ENCODE data around the gene NRP2. TPM values are rescaled to one million over a fixed set of nuclear protein-coding genes. Genes with fewer than 3 reads are reported as not detected.

NRP2 gene
- total RNA-seq, 1 experiment from 2014 or later: 13.2 TPM

DNA sequence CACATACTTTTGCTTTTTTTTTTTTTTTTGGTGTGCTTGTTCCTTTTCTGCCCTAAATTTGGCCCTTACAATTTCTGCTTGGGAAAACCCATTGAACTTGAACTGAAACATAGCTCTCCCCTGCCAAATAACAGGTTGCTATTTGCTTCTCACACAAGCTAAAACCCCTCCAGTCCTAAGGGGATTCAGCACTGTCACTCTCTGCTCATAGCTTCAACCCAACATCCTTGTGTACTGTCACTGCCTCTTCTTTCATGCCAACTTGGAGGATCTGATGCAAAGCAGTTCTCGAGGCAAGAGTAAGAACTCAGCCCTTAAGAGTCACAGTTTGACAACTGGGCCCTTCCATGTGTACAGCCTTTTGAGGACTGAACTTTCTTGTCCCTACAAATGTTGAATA, 30.6 kb upstream of the NRP2 start:
- Histone ChIP-seq H3K4me1 (replicated peaks) (peaks cover 26% of the 10 kb centered on the region), H3K9me3 (replicated peaks) (no peaks in the 10 kb centered on the region)

DNA sequence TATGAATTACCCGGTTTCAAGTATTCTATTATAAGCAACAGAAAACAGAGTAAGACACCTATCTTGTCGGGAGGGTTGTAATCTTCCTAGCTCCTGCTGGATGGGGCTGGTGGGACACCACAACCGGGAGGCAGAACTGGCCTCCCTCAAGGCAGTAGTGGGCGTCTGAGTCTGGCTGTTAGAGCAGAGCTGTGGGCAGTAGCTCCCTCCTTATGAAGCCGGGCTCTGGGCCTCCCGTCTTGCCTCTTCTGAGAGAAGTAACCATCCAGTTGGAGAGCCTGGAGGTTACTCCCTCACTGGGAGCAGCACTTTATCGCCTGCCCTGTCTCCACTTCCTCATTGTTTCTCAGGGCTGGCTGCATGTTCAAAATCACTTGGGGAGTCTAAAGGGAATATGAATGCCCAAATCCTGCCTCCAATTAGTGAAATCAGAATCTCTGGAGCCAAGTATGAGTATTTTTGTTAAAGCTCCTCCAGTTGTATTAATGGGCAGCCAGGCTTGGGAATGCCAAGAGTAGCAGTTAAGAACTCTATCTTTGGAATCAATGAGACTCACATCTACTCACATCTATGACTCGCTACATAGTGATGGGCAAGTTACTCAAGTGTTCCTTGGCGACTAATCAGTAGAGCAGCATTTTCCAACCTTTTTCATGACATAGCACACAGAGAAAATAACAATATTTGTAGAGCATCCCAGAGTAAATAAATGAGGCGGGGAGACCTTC, 27.3 kb upstream of the NRP2 start:
- H3K4me3 ChIP-seq: no peak overlapping the region
- H3K27ac ChIP-seq: no peak overlapping the region
- H3K4me1 ChIP-seq (replicated peaks): peaks cover 23% of the 10 kb centered on the region
- no peaks in the 10 kb centered on the region for H3K27me3 ChIP-seq (replicated peaks)
- H3K36me3 ChIP-seq: no peaks in the 10 kb centered on the region
- DNase-seq (ENCODE audit: low read depth in 1 of 2, low spot score in 2 of 2): peak in 1 of 2 experiments; percentile 27
- no peaks in the 10 kb centered on the region; the same call in 1 of the 2 replicates for H3K9me3 ChIP-seq (replicated peaks)

More for the DNA sequence above, 30.6 kb upstream of the NRP2 start:
- DNase-seq (ENCODE audit: low read depth in 1 of 2, low spot score in 2 of 2): no peak
- Histone ChIP-seq H3K27me3 (replicated peaks) (no peaks in the 10 kb centered on the region), H3K4me3 (no peak overlapping the region), H3K27ac (no peak overlapping the region), H3K36me3 (no peaks in the 10 kb centered on the region)

DNA sequence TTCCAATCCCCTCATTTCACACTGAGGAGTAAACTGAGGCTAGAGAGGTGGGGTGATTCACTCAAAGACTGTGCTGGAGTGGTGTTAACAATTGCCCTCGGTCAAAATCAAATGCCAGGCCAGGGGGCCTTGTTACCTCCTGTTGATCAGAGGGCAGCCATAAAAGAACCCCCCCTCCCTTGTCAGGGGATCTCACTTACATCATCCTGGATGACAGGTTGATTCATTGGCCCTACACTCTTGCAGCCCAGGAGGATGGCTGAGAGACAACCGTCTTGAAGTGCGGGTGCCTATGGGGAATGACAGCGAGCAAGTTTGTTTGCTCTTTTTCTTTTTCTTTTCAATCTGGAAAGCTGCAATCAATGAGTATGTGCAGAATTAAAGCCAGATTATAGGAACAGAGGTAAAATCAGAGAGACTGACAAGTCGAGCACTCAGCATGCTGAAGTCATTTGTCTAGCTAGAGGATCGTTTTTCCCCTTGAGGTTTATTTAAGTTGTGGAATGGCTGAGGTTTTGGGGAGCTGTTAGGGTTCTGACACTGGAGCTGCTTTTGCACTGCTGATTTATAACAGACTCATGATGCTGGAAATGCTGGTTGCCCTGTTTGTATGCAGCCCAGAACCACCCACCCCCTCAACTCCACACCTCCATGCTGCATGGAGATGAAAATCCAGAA, 26.4 kb upstream of the NRP2 start:
- no peaks in the 10 kb centered on the region for H3K36me3 ChIP-seq
- no peak for DNase-seq (ENCODE audit: low read depth in 1 of 2, low spot score in 2 of 2)
- no peak overlapping the region for H3K4me3 ChIP-seq
- peaks cover 23% of the 10 kb centered on the region for H3K4me1 ChIP-seq (replicated peaks)
- no peaks in the 10 kb centered on the region for H3K27me3 ChIP-seq (replicated peaks)
- H3K27ac ChIP-seq: no peak overlapping the region
- no peaks in the 10 kb centered on the region; the same call in 1 of the 2 replicates for H3K9me3 ChIP-seq (replicated peaks)

DNA sequence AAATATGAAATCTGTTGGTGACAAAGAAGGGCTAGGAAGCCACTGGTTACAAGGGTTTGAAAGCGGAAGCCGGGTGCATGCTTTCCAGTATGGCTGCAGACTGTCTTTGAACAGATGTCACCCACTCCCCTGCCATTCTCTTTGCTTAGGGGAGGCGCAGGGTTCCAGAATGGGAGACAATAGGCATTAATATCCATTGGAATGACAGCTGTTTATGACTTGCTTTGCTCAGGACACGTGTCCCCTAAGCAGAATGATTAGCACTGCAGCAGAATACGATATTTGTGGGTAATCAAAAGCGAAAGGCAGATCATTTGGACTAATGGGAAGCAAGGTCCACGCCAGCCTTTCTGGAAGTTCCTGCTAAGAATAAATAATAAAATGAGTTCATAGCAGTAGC, 25.8 kb upstream of the NRP2 start:
- H3K4me3 ChIP-seq: no peak overlapping the region
- no peak overlapping the region for H3K27ac ChIP-seq
- no peaks in the 10 kb centered on the region for H3K36me3 ChIP-seq
- DNase-seq (ENCODE audit: low read depth in 1 of 2, low spot score in 2 of 2): no peak
- H3K9me3 ChIP-seq (replicated peaks): no peaks in the 10 kb centered on the region; the same call in 1 of the 2 replicates
- no peaks in the 10 kb centered on the region for H3K27me3 ChIP-seq (replicated peaks)
- H3K4me1 ChIP-seq (replicated peaks): peaks cover 27% of the 10 kb centered on the region

DNA sequence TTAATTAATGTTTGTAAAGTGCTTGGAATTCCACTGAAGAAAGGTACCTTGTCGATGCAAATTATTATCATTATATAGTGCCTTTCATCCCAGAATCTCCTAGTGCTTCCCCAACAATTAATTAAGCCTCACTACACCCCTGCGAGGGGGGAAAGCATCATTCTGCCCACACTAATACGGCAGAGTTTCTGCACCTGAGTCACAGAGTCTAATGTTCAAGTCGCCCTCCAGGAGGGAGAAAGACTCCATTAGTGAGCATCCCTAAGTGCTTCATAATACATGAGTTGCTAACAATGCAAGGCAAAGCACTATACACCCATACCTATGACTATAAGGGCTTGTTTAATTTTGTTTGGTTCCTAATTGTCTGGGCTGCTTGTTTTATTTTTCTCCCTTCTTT, 25.4 kb upstream of the NRP2 start:
- H3K27ac ChIP-seq: no peak overlapping the region
- H3K36me3 ChIP-seq: no peaks in the 10 kb centered on the region
- no peaks in the 10 kb centered on the region; the same call in 1 of the 2 replicates for H3K9me3 ChIP-seq (replicated peaks)
- peaks cover 28% of the 10 kb centered on the region for H3K4me1 ChIP-seq (replicated peaks)
- H3K27me3 ChIP-seq (replicated peaks): no peaks in the 10 kb centered on the region
- no peak for DNase-seq (ENCODE audit: low read depth in 1 of 2, low spot score in 2 of 2)
- H3K4me3 ChIP-seq: no peak overlapping the region

DNA sequence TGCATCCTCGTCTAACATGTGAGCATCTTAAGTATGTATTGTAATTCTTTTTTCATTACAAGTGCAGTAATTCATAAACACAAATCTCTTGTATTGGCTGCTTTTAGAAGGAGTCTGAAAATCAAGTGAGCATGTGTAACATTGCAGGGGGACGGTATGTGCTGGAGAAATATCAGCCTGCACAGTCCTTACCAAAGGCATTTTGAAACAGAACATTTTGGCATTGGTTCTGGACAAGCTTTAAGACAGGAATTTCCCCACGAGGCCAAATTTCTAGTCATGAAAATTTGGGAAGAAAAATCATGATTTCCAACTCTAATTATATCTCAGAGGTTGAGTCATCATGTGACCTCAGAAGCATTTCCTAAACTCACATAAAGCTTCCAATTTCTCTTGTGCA, 24.7 kb upstream of the NRP2 start:
- Histone ChIP-seq H3K36me3 (no peaks in the 10 kb centered on the region), H3K27me3 (replicated peaks) (no peaks in the 10 kb centered on the region), H3K4me3 (no peak overlapping the region), H3K9me3 (replicated peaks) (no peaks in the 10 kb centered on the region; the same call in 1 of the 2 replicates), H3K4me1 (replicated peaks) (peaks cover 28% of the 10 kb centered on the region), H3K27ac (no peak overlapping the region)
- DNase-seq (ENCODE audit: low read depth in 1 of 2, low spot score in 2 of 2): no peak

DNA sequence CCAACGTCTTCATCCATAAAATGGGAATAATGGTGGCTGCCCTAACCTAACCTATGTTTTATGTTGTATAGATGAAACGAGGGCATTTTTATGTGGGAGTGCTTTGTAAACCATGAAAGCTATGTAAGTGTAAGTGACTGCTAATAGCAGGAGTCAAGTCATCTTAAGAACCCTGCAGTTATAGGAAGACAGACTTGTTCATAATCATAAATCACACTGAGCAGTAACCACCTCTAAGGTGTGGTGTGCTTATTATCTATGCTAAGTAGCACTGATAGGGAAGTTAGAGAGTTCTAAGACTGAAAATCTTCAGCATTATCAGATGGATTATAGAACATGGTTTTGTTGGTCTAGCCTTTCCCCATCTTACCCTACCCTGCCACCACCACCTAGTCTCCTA, 24.2 kb upstream of the NRP2 start:
- no peaks in the 10 kb centered on the region for H3K36me3 ChIP-seq
- no peaks in the 10 kb centered on the region; the same call in 1 of the 2 replicates for H3K9me3 ChIP-seq (replicated peaks)
- DNase-seq (ENCODE audit: low read depth in 1 of 2, low spot score in 2 of 2): no peak
- no peak overlapping the region for H3K27ac ChIP-seq
- H3K4me1 ChIP-seq (replicated peaks): peaks cover 28% of the 10 kb centered on the region
- no peaks in the 10 kb centered on the region for H3K27me3 ChIP-seq (replicated peaks)
- no peak overlapping the region for H3K4me3 ChIP-seq

DNA sequence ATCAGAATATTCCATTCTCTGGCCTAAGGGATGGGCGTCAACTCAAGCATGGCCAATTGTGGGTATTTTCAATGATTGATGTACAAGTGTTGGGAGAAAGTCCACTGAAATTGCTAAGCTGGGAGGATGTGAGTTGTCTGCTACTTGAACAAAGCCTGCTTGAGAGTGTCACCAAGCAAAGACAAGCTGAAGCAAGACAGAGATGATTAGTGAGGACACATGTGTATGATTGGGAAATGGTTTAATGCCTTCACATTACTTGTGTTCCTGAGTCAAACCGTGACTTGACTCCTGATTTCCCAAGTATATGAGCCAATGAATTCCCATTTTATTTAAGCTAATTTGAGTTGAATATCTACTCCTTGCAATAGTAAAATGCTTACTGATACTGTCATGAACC, 23.7 kb upstream of the NRP2 start:
- no peak overlapping the region for H3K4me3 ChIP-seq
- H3K27ac ChIP-seq: no peak overlapping the region
- H3K36me3 ChIP-seq: no peaks in the 10 kb centered on the region
- H3K9me3 ChIP-seq (replicated peaks): no peaks in the 10 kb centered on the region; the same call in 1 of the 2 replicates
- no peaks in the 10 kb centered on the region for H3K27me3 ChIP-seq (replicated peaks)
- peaks cover 28% of the 10 kb centered on the region for H3K4me1 ChIP-seq (replicated peaks)
- DNase-seq (ENCODE audit: low read depth in 1 of 2, low spot score in 2 of 2): no peak

DNA sequence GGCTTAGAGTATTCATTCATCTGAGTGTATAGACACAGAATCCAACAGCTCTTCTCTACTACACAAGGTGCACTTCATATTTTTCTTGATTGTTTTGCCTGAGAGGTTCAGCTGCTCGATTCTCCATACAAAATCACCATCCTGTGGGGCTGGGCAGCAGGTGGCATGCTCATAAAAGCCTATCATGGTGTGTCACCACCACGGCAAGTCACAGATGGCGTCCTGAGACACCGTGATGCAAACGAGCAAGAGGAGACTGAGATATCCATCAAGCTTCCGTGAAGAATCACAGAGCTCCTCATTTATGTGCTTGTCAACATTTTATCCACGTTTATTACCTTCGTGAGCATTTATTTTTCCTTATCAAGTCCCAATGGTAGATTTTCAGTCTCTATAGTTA, 22.4 kb upstream of the NRP2 start:
- no peak overlapping the region for H3K4me3 ChIP-seq
- H3K27me3 ChIP-seq (replicated peaks): no peaks in the 10 kb centered on the region
- peaks cover 27% of the 10 kb centered on the region for H3K4me1 ChIP-seq (replicated peaks)
- no peak for DNase-seq (ENCODE audit: low read depth in 1 of 2, low spot score in 2 of 2)
- H3K27ac ChIP-seq: peak overlapping the region; percentile 84; the same call in 1 of the 2 replicates
- H3K9me3 ChIP-seq (replicated peaks): no peaks in the 10 kb centered on the region; the same call in 1 of the 2 replicates
- H3K36me3 ChIP-seq: no peaks in the 10 kb centered on the region

DNA sequence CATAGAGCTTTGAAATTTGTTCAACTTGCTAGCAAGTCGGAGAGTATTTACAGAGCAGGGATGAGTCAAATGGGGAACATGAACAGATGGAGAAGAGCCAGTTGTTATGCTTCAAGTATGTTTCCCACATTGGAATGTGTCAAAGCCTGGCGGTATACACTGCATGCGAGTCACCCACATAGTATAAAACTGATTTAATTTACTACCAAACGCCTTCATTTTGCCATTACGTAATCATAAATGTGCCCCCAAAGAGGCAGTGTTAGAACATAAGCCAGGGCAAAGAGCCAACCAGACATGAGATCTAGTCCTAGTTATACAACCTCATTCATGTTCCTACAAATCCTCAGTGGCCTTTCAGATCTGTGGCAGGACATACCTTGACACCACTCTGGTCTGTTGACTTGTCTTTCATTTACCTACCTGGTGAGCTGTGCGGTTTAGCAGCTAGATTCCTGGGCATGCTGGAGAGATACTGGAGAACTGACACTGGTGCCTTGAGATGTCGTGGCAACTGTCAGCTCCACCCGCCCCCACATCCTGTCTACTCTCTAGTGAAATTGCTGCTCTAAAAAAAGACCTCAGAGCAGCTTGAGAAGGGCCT, 21.7 kb upstream of the NRP2 start:
- H3K4me1 ChIP-seq (replicated peaks): peaks cover 20% of the 10 kb centered on the region
- no peaks in the 10 kb centered on the region for H3K27me3 ChIP-seq (replicated peaks)
- H3K27ac ChIP-seq: peak overlapping the region; percentile 84
- H3K4me3 ChIP-seq: no peak overlapping the region
- H3K9me3 ChIP-seq (replicated peaks): no peaks in the 10 kb centered on the region; the same call in 1 of the 2 replicates
- DNase-seq (ENCODE audit: low read depth in 1 of 2, low spot score in 2 of 2): peak; percentile 63 to 73
- H3K36me3 ChIP-seq: no peaks in the 10 kb centered on the region

DNA sequence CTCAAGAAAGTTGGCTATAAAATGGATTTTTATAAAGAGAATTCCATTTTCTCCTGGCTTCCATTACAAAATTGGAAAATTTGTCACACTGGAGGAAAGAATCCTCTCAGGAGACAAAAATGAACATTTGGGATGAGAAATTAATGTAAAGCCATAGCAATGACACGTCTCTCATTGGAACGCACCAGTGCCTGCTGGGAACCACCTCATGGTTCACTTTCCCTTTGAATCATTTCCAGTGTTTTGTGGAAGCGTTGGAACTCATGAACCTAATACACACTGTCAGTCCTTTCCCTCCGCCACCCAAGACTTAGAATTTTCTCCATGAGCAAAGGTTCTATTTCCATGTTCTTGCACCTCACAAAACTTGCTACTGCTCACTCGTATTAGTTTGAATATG, 21.0 kb upstream of the NRP2 start:
- H3K27me3 ChIP-seq (replicated peaks): no peaks in the 10 kb centered on the region
- no peak for DNase-seq (ENCODE audit: low read depth in 1 of 2, low spot score in 2 of 2)
- no peaks in the 10 kb centered on the region; the same call in 1 of the 2 replicates for H3K9me3 ChIP-seq (replicated peaks)
- H3K27ac ChIP-seq: peak overlapping the region; percentile 84
- no peak overlapping the region for H3K4me3 ChIP-seq
- H3K36me3 ChIP-seq: no peaks in the 10 kb centered on the region
- H3K4me1 ChIP-seq (replicated peaks): peaks cover 18% of the 10 kb centered on the region

DNA sequence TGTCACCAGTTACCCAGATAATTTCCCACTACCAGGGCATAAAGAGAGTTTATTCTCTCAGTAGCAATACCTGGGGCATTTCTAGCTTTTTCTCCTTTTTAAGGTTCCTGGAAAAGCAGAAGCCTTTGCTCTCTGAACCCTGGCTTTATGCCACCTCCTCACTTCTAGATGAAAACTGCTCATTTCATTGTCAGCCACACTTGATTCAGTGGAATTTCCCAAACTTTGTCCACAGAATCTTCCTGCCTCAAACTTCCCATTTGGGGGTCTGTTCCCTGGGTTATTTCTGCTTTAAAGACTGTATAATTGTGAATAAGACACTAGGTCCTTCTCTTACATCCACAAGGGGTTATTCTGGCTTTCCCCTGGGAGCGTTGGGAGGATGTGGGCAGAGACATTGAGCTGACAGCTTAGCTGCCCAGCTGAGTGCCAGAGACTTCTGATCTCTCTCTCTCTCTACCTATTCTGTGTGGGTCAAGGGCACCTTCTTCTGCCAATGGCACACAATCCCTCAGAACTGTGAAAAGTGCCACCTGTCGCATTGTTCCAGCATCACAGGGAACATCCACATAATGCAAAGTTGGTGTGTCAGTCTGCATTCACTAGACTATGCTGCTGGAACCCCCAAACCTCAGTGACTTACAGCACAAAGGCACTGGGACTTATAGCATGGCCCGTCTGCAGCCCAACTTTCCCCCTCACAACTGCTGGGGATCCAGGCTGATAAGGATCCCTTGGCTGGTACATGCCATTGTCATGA, 19.9 kb upstream of the NRP2 start:
- Histone ChIP-seq H3K4me3 (no peak overlapping the region), H3K36me3 (no peaks in the 10 kb centered on the region), H3K4me1 (replicated peaks) (peaks cover 18% of the 10 kb centered on the region), H3K27me3 (replicated peaks) (no peaks in the 10 kb centered on the region), H3K9me3 (replicated peaks) (no peaks in the 10 kb centered on the region; the same call in 1 of the 2 replicates), H3K27ac (no peak overlapping the region)
- no peak for DNase-seq (ENCODE audit: low read depth in 1 of 2, low spot score in 2 of 2)

DNA sequence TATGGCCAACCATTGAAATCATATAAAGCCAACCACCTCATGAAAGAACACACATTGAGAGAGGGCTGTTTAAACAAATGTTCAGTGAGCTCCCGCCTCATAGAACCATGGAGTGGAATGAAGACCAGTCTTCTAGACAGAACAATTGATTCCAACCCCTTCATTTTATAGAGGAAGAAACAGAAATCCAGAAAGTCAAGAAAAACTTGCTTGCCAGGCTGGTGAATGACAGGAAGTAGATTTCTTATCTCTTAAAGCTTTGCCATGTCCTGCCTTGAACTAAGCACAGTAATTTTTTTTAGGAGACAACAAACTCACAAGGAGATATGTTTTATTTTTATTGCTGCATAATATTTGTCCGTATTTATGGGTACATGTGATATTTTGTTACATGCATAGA, 16.5 kb upstream of the NRP2 start:
- Histone ChIP-seq H3K27me3 (replicated peaks) (no peaks in the 10 kb centered on the region), H3K36me3 (no peaks in the 10 kb centered on the region), H3K27ac (no peak overlapping the region), H3K9me3 (replicated peaks) (no peaks in the 10 kb centered on the region), H3K4me1 (replicated peaks) (peaks cover 15% of the 10 kb centered on the region), H3K4me3 (no peak overlapping the region)
- DNase-seq (ENCODE audit: low read depth in 1 of 2, low spot score in 2 of 2): no peak
